ENCODE results near the gene SLC47A2.
"Not testable (repeated sequence)": the region's sequence is repeated elsewhere in the genome, so short reads cannot be mapped to it uniquely, and the experiment has no call there.

SLC47A2 gene

GRCh38 chr17:19706791-19707727 is 9.3 kb downstream of the SLC47A2 start:
- DNase-seq, result no peak

DNA sequence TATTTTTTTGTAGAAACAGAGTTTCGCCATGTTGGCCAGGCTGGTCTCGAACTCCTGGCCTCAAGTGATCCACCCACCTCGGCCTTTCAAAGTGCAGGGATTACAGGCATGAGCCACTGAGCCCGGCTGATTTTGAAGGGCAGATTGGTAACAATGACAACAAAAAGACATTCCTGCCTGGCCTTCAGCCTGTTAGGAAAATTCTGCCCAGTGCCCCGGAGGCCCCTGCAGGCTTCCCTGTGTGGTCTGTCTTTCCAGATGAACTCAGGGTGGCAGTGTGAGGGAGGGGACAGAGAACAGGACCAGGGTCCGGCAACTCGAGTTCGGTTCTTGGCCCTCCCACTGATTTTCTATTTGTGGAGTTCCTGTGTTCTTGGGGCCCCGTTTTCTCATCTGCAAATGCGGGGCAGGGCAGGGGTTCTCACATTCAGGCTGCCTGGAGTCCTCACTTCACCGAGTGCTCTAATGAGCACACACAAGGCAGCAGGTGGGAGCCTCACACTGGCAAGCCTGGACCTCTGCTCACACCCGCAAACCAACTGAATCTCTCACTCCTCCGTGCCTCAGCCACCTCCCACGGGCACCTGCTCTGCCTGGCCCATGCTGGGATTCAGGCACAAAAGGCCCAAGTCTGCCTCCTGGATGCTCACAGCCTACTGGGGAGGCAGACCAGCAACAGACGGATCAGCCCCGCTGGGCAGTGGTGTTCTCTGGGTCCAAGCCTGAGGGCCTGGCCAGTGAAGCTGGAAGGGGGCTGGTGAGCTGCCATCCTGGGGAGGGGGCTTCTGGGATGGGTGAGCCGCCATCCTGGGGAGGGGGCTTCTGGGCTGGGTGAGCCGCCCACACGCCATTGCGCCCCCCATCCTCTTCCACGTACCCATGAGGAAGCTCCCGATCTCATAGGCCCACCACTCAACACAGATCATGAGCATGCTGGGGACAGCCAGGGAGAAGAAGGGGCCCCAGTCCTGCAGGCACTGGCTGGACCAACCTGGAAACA is 10.3 kb downstream of the SLC47A2 start:
- no peak for DNase-seq

DNA sequence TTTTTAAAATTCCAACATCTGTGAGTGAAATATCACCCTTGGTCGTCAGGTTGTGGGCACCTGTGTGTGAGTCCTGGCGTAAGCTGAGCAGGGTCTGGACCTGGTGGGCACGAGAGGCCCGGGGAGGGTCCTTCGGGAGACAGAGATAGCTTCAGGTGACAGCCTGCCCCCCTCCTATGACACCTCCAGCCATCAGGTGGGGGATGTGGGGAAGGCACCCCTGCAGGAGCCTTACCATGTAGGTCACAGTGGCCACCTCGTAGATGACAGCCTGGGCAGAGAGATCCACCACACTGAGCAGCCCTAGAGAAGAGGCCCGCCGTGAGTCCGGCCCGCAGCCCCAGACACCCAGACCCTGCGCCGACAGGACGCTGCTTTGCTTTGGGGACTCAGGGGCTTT is 11.2 kb downstream of the SLC47A2 start:
- DNase-seq, result no peak

GRCh38 chr17:19703828-19704613 is 12.4 kb downstream of the SLC47A2 start:
- no peak for DNase-seq

DNA sequence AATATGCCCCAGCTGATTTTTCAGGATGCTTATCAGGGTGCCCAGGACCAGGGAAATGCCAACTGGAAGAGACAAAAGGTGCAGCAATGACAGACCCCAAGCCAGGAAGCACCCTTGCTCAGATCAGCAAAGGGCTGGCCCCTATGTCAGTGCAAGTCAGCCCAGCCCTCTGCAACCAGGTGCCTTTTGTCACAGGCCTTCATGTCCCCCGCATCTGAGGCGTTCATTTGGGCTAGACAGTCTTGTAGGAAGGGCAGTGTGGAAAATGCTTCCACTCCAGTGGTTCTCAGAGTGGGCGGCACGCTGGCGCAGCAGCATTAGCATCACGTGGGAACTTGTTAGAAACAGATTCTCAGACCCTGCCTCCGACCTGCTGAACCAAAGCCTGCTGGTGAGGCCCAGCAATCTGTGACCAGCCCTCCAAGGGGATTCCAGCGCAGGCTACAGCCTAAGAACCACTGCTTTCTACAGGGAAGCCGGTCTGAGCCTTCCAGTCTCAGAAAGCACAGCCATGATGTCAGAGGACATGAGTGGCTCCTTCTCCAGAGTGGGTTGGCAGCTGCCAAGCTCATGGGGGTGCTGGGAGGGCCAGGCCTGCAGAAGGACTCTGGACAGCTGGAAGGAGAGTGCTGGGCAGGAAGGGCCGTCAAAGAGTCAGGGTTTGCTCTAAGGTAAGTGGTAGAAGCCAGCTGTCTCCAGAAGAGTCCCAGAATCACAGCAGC is 13.1 kb downstream of the SLC47A2 start:
- DNase-seq, result no peak

DNA sequence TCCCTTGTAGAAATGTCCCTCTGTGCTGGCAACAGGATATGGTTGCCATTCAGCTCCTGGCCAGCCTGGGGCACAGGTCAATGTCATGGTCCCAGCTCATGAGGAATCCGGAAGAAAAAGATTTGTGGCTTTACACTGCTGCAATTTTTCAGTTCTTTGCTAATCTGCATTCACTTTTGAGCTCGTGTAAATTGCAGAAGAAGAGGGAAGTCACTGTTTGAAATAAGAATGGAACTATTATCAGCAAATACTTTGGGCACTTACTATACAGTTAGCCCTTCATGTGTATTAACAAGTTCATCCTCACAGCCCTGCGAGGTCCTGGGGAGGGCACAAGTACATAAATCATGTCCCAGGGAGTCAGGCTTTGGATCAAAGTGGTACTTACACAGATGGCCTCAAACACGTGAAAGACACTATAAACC is 14.2 kb downstream of the SLC47A2 start:
- no peak for DNase-seq

- DNase-seq, result no peak
These were observed 29.8 kb downstream of the SLC47A2 start for GRCh38 chr17:19686400-19687090.

- DNase-seq, result not testable (repeated sequence)
These were observed 31.3 kb downstream of the SLC47A2 start for GRCh38 chr17:19684909-19685580.

DNA sequence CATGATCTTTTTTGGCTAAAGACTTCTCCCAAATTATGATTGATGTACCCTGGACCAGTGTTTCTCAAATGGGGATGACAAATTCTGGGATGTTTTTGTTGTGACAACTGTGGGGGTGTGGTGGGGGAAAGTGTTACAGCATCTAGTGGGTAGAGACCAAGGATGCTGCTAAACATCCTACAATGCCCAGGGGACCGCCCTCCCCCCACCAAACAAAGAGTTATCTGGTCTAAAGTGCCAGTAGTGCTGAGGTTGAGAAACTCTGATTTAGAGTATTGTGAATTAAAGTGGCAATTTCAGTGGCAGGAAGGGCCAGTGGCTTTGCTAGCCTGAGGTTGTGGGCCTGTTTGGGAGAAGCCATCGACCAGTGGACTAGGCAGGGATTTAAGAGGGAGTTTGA is 33.3 kb downstream of the SLC47A2 start:
- no peak for DNase-seq

DNA sequence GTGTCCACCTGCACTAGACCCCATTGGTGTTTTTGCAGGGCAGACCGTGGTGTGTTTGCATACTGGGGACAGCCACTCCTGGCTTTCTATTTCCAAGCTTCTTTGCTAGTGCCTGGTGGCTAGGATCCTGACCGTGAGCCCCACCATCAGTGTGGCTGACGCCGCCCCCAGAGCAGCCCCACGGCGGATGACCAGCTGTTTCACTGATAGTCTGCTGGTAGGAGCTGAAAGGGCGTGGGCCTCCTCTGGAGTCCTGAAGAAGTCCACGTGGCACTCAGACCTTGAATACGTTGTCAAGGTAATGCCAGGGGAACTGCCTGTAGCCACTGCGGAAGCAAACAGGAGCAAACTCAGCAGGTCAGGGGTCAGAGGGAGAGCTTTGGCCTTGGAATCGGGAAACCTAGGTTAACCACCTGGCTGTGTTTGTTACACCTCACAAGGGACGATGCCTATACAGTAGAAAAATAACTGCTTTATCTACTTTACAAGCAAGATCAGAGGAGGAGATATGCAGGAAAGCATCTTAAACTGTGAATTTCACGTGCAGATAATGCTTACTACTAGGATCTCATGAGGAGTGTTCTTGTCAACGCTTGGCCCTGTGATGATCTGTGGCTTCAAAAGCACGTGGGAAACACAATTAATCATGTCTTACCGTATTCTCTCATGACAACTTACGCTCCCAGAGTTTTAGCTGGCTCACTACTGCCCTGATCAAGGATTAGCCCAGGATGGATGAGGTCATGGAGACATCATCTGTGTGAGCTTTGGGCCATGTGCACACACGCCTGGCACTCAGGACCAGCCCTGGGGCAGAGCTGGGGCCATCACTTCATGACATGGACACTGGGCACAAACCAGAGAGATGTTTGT is 37.6 kb downstream of the SLC47A2 start:
- no peak for DNase-seq

DNA sequence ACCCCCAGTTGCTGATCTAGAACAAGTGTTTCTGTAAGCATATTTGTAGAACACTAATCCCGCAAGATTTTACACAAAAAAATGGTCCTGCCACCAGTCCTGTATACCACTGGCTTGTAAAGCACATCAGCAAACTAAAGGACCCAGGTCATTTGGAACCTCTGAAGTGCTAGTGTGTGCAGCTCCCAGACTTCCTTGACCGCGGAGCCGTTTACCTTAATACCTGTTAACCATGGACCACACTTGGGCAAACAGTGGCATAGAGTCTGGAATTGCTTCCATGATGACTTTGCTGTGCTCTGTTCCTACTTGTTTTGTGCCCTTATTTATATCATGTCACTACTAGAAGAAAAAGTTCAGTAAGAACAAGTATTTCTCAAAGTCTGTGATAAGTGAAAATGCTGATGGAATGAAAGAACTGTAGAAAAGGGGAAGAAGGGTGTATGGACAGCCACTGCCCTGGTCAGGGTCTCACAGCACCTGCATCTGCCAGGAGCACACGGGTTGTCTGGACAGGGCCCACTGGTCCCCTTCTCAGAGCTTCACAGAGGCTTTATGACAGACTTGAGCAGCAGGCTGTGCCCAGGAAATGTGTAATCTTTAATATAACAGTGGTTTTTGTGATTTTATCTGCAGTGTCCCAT is 38.5 kb downstream of the SLC47A2 start:
- DNase-seq, result no peak

DNA sequence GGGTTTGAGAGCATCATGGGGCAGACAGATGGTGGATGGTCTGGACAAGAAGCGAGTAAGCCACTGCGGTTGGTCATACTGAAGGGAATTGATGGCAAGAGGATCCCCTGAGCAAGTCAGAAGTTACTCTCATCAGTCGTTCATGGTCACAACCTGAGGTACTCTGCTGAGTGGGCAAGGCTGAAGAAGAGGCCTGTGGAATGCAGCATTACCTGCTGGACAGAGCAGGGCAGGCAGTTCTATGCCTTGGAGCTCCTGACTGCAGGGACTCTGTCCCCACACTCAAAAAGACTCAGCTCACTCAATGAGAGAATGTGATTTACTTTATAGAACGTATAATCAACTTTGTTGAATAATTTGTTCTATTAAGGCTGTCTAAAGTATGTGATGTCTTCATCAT is 39.5 kb downstream of the SLC47A2 start:
- no peak for DNase-seq

DNA sequence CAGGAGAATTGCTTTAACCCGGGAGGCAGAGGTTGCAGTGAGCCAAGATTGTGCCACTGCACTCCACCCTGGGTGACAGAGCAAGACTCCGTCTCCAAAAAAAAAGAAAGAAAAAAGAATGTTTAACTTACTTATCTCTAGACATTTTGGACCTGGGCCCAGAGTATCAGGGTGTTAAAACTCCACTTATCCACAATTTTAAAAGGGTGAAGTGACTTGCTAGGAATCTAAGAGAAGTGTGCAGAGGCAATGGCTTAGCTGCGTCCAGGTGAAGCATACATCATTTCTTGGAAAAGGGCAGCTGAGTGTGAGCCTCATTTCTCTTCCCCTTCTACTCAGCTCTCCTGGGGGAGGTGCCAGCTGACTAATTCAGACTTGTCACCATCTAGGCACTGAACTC is 42.8 kb downstream of the SLC47A2 start:
- no peak for DNase-seq

DNA sequence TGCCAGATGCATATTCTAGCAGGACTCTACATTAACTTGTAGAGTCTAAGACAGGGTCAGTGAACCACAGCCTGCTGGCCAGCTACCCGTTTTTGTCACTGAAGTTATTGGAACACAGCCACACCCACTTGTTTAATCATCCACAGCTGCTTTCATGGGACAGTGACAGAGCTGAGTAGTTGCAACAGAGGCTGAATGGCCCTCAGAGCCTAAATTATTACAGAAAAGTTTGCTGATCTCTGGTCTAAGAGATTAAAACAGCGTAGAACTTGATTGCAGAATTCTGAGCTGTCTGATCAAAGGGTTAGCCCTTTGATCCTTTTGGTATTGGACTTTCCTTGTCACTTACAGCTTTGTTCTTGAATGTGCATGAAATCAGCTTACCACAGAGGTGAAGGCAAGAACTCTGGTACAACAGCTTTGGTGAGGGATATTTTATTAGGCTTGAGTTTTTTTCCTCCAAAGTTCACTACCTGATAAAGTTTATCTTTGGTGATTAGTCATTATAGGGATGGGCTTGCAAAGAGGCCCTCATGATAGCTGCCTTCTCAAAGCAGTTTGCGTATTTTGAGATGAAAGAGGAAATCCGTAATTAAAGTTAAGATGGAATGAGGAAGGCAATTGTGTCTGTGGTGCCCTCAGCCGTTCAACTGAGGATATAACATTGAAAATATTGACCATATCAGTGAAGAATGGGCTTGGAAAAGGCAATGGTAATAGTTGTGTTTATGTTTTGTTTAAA is 44.2 kb downstream of the SLC47A2 start:
- no peak for DNase-seq

DNA sequence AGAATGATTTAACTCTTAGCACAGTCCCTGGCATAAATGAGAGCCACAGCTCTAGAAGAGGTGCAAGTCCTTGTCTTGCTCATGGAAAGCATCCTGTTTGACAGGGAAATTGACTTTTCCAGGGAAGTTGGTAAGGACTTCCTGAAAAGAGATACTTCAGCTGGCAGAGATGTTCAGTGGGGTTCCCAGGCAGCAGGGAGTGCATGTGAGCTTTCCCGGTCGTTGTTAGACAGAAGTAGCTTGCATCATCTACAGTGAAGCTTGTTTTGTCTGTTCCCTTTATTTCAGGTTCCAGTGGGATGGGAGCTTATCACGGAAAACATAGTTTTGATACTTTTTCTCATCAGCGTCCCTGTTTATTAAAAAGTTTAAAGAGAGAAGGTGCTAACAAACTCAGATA is 45.0 kb downstream of the SLC47A2 start:
- no peak for DNase-seq

DNA sequence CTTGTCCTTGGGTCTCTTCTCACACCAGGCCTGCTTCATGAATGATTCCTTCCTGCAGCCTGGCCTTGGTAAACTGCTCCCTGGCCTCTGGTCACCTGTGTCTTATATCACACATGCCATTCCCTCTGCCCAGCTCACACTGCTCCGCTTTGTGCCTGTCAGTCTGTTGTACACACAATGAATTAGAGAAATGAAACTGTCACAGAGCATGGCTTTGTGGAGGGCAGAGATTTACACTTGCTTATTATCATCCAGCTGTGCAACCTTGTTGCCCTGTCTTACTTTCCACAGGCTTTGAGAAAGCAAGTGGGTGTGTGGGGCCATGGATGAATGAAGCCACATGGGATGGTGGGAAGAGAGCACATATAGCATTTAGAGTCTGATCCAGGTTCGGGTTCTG is 45.5 kb downstream of the SLC47A2 start:
- no peak for DNase-seq

- not testable (repeated sequence) for DNase-seq
These were observed 46.7 kb downstream of the SLC47A2 start for GRCh38 chr17:19669680-19670079.

GRCh38 chr17:19664821-19665181 is 51.6 kb downstream of the SLC47A2 start:
- no peak for DNase-seq

Data from stimulated activated CD4-positive, alpha-beta T cell treated with anti-CD3 and anti-CD28 coated beads, Interleukin-4, amount 100 ng/mL, for 4 hours (primary cell).